ENCODE results near the gene DTYMK. TPM values are rescaled to one million over a fixed set of nuclear protein-coding genes. Genes with fewer than 3 reads are reported as not detected.
"Not testable (repeated sequence)": the region's sequence is repeated elsewhere in the genome, so short reads cannot be mapped to it uniquely, and the experiment has no call there.

DTYMK gene
- total RNA-seq, 1 experiment from 2014 or later, result 57.4 TPM

GRCh38 chr2:241673189-241673663 lies 13.4 kb downstream of the DTYMK start:
- DNase-seq (ENCODE audit: extremely low read depth, low read depth), result no peak

GRCh38 chr2:241672243-241673188 lies 14.1 kb downstream of the DTYMK start:
- no peak for DNase-seq (ENCODE audit: extremely low read depth, low read depth)

DNA sequence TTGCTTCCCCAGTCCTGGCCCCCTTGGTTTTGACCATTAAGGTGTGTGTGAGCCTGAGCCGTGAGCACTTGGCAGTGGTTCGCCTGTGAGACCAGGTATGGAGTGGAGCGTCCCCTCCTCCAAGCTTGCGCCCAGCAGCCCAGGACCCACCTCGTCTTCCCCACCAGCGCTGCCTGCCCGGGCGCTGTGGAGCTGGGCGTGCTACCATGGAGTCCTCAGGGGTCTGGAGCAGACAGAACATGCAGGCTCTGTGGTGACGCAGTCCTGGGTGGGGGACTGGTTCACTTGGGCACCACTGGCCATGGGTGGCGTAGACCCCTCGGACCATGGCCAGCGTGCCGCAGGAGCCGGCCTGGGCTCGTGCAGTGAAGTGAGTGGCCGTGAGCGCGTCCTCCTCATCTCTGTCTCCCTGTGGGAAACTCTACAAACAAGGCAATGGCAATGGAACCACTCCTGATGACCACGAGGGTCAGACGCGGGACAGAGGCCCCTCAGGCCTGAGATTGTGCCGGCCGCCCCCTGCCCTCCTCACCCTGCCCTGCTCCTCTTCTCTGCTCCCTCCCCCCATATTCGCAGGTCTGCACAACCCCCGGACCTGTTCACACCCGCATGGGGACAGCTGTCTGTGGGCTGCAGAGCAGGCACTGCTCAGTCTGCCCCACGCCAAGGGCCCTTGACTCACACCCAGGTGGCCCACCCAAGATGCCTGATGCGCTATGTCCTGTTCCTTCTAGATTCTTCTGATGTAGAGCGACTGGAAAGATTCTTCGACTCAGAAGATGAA lies 15.0 kb downstream of the DTYMK start:
- DNase-seq (ENCODE audit: extremely low read depth, low read depth), result no peak

- DNase-seq (ENCODE audit: extremely low read depth, low read depth), result no peak
These were observed 16.1 kb downstream of the DTYMK start for GRCh38 chr2:241670333-241671110.

- no peak for DNase-seq (ENCODE audit: extremely low read depth, low read depth)
These were observed 17.8 kb downstream of the DTYMK start for GRCh38 chr2:241668839-241669238.

- no peak for DNase-seq (ENCODE audit: extremely low read depth, low read depth)
These were observed 18.3 kb downstream of the DTYMK start for GRCh38 chr2:241668354-241668753.

GRCh38 chr2:241666627-241667400 lies 19.8 kb downstream of the DTYMK start:
- DNase-seq (ENCODE audit: extremely low read depth, low read depth), result no peak

DNA sequence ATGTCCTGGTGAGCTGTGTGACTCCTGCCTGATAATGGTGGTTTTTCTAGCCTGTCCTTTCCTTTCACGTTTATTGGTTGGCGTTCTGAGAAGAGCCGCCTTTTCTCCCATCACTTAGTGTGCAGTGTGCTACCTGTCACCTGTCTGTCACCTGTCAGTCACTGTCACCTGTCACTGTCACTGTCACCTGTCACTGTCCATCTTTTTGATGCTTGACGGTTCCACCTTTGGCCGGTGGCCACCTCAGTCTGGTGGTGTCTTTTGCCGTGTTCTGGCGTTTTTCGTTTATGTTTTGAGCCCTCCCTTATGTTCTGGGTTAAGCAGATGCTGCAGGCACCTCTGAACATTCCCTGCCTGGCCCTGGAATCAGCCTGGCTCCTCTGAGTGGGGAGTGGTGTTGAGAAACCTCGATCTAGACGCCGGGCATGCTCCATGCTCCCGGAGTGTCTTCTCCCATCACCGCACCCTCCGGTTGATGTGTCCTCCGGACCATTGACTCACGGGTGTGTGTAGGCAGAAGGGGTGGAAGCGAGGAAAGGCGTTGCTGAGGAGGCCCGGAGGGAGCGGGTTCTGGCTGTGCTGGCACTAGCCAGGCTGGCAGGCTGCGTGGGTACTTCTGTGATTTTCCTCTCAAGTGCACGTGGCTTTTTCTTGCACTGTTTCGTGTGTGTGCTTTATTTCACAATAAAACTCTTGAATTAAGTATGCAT lies 20.7 kb downstream of the DTYMK start:
- no peak for DNase-seq (ENCODE audit: extremely low read depth, low read depth)

- not testable (repeated sequence) for DNase-seq (ENCODE audit: extremely low read depth, low read depth)
These were observed 23.9 kb downstream of the DTYMK start for GRCh38 chr2:241662731-241663130.

DNA sequence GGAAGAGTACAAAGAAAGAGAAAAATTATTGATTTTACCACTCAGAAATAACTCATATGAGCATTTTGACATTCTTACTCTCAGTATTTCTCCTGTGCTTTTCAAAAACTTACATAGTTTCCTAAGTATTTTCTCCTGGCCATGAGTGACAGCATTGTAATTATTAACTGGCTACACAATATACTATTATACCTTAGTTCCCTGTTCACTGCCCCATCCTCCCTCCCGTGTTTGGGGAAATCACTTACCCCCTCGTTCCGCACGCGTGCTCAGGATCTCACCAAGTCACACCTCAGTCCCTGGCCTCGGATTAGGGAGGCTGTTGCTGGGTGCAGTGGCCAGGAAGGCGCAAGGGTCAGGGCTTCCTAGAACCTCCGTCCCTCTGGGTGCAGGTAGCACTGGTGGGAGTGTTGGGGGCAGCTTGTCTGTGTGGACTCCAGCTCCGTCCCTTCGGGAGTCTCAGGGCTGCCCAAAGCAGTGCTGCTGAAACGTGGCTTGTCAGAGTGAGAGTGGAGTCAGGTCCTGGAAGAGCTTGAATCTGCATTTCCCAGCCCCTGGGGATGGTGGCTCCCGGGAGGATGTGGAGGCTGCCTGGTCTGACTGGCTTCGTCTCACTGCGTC lies 25.9 kb downstream of the DTYMK start:
- DNase-seq (ENCODE audit: extremely low read depth, low read depth), result no peak

- DNase-seq (ENCODE audit: extremely low read depth, low read depth), result peak; percentile 74
These were observed 27.4 kb downstream of the DTYMK start for GRCh38 chr2:241659150-241659739.

DNA sequence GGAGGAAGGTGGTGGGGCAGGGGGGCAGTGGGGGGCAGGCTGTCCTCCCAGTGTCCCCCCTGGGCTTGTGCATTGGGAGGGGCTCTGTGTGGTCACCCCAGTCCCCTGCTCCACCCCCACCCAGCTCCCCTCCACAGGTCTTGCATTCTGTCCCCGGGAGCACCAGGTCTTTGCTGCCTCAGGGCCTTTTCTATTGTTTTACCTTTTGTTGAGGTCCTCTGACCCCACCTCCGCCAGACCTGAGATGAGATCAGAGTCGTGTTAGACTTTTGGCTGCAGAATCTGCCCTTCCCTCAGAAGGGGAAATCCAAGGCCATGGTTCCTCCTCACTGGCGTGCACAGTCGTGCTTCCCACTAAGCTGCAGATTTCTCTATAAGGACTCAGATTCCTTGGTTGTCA lies 28.3 kb downstream of the DTYMK start:
- DNase-seq (ENCODE audit: extremely low read depth, low read depth), result no peak

DNA sequence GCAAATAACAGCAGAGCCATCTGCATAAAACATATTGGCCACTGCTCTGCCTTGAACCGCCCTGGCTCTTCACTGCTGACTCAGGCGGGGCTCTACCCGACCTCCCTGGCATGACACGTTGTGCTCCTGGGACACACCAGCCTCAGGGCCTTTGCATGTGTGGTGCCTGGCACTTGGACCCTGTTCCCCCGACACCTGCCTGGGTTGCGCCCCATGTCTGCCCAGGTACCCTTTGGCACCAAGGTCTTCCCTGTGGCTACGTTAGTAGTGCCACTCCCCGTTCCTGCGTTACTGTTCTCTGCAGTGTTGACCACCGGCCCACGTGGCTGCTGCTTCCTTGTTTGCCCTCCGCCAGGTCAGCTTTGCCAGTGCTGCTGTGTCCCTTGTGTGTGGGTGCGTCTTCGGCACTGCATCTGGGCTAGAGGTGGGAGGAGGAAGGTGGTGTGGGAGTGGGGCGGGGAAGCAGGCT lies 28.8 kb downstream of the DTYMK start:
- no peak for DNase-seq (ENCODE audit: extremely low read depth, low read depth)

- DNase-seq (ENCODE audit: extremely low read depth, low read depth), result no peak
These were observed 30.3 kb downstream of the DTYMK start for GRCh38 chr2:241656190-241656741.

- DNase-seq (ENCODE audit: extremely low read depth, low read depth), result no peak
These were observed 31.0 kb downstream of the DTYMK start for GRCh38 chr2:241655516-241656189.

DNA sequence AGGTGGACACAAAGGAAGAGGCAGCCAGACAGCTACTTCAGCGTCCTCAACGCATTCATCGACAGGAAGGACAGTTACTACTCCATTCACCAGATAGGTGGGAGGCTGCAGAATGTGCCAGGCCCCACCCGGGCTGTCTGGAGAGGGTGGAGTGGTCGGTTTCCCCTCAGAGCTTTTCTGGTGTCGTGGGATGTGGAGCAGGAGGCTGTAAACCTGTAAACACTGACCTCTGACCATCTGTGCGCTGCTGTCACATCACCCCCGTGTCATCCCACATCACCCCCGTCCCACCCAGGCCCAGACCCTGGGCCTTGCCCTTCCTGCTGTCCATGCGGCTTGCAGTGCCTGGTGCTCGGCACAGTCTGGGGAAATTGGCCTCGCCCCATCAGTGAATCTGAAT lies 32.1 kb downstream of the DTYMK start:
- DNase-seq (ENCODE audit: extremely low read depth, low read depth), result no peak

- no peak for DNase-seq (ENCODE audit: extremely low read depth, low read depth)
These were observed 33.3 kb downstream of the DTYMK start for GRCh38 chr2:241653210-241653750.

Data from NCI-H460 (cell line).